ENCODE data around the gene UNC80.

DNA sequence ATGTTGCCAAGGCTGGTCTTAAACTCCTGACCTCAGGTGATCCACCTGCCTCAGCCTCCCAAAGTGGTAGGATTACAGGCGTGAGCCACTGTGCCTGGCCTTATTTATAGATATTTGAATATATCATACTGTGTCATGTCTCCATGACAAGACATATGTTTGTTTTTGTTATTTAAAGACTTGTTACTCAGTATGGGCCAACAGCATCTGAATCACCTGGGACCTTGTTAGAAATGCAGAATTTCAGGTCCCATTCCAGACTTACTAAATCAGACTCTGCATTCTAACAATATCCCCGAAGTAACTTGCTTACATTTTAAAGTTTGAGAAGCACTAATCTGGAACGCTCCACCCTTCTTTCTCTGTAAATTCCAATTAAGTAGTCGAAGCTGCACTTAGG is 264.0 kb downstream of the UNC80 start:
- TF ChIP-seq, protein P1, sequence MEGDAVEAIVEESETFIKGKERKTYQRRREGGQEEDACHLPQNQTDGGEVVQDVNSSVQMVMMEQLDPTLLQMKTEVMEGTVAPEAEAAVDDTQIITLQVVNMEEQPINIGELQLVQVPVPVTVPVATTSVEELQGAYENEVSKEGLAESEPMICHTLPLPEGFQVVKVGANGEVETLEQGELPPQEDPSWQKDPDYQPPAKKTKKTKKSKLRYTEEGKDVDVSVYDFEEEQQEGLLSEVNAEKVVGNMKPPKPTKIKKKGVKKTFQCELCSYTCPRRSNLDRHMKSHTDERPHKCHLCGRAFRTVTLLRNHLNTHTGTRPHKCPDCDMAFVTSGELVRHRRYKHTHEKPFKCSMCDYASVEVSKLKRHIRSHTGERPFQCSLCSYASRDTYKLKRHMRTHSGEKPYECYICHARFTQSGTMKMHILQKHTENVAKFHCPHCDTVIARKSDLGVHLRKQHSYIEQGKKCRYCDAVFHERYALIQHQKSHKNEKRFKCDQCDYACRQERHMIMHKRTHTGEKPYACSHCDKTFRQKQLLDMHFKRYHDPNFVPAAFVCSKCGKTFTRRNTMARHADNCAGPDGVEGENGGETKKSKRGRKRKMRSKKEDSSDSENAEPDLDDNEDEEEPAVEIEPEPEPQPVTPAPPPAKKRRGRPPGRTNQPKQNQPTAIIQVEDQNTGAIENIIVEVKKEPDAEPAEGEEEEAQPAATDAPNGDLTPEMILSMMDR (IDR thresholded peaks at IDR 0.05; ENCODE audit: low read length): no peak
- no peak for TF ChIP-seq EZH2 (optimal IDR thresholded peaks at IDR 0.05; ENCODE audit: low read depth, low read length)
- no peak for TF ChIP-seq EZH2phosphoT487 (IDR thresholded peaks at IDR 0.05; ENCODE audit: low read length)

Data from MM.1S (cell line).